PC-3 (cell line): ENCODE data around the gene MAP2.

ENCODE experiments used
- EZH2phosphoT487 ChIP-seq: fragments of 300-600 bp; sonication (generic); IDR thresholded peaks from 2 replicates; pipeline ENCODE4 v1.6.1; 2018; ENCODE audit warnings: mild to moderate bottlenecking, antibody characterized with exemption, low read length, borderline replicate concordance
- TF ChIP-seq, protein P1 (sequence below): fragments of 300-600 bp; sonication (generic); conservative IDR thresholded peaks from 2 replicates; pipeline ENCODE4 v1.5.1; 2017; ENCODE audit warnings: antibody characterized with exemption, low read depth, mild to moderate bottlenecking, low read length

DNA sequence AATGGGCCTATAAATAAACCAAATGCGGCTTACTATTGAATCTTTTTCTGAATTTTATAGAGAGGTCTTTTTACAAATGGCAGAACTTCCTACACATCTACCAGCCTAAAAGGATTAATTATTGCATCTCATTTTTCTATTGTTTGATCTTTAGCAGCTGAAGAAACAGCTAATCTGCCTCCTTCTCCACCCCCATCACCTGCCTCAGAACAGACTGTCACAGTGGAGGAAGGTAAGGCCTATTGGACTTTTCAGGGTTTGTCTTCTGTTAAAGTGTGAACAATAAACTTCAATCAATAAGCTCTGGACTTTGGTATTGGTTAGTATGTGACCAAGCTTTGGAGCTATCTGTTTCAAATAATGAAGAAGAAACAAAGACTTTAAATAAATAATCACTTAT is 256.7 kb downstream of the MAP2 start:
- TF ChIP-seq, protein P1, sequence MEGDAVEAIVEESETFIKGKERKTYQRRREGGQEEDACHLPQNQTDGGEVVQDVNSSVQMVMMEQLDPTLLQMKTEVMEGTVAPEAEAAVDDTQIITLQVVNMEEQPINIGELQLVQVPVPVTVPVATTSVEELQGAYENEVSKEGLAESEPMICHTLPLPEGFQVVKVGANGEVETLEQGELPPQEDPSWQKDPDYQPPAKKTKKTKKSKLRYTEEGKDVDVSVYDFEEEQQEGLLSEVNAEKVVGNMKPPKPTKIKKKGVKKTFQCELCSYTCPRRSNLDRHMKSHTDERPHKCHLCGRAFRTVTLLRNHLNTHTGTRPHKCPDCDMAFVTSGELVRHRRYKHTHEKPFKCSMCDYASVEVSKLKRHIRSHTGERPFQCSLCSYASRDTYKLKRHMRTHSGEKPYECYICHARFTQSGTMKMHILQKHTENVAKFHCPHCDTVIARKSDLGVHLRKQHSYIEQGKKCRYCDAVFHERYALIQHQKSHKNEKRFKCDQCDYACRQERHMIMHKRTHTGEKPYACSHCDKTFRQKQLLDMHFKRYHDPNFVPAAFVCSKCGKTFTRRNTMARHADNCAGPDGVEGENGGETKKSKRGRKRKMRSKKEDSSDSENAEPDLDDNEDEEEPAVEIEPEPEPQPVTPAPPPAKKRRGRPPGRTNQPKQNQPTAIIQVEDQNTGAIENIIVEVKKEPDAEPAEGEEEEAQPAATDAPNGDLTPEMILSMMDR = no peak
- TF ChIP-seq EZH2phosphoT487 = no peak
